MCF 10A (cell line): ENCODE results near the gene SPATA16. TPM values are rescaled to one million over a fixed set of nuclear protein-coding genes. Genes with fewer than 3 reads are reported as not detected.

Experiments
- BruUV-seq: library from RNA; stranded (reverse); fragments of 400-500 nt; replicated peaks from 2 replicates; lab custom pipeline; 2021; lab: Mats Ljungman, UMichigan
- CTCF ChIA-PET: fragments of 300-600 bp; sonication (Branson Sonifier 250); formaldehyde crosslinking; extraction: SDS; loops from one replicate; lab custom pipeline; 2021; ENCODE audit warnings: antibody characterized with exemption, inconsistent platforms; lab: Yijun Ruan, JAX
- POLR2A ChIA-PET: fragments of 300-600, 350-650 bp; sonication (Branson Sonifier 250); formaldehyde crosslinking; extraction: SDS; loops from one replicate; lab custom pipeline; 2020; ENCODE audit warnings: antibody characterized with exemption, inconsistent platforms; lab: Yijun Ruan, JAX
- DNase-seq: peaks from one replicate; pipeline ENCODE4 v3.0.0-alpha.2; 2018; ENCODE audit not compliant: unreplicated experiment
- H3K27ac Mint-ChIP-seq: one replicate; pipeline ENCODE4 v1.8.0; 2022; ENCODE audit warnings: mild to moderate bottlenecking, low read depth, mixed read lengths; ENCODE audit not compliant: unreplicated experiment
- H3K27me3 Mint-ChIP-seq: one replicate; pipeline ENCODE4 v1.8.0; 2022; ENCODE audit warnings: mixed read lengths; ENCODE audit not compliant: insufficient read depth, unreplicated experiment
- H3K36me3 Mint-ChIP-seq: one replicate; pipeline ENCODE4 v1.8.0; 2022; ENCODE audit warnings: mild to moderate bottlenecking, moderate library complexity, mixed read lengths; ENCODE audit not compliant: insufficient read depth, unreplicated experiment
- H3K4me1 Mint-ChIP-seq: one replicate; pipeline ENCODE4 v1.8.0; 2022; ENCODE audit warnings: mixed read lengths; ENCODE audit not compliant: insufficient read depth, unreplicated experiment
- H3K4me3 Mint-ChIP-seq: one replicate; pipeline ENCODE4 v1.8.0; 2022; ENCODE audit warnings: mild to moderate bottlenecking, moderate library complexity, mixed read lengths; ENCODE audit not compliant: unreplicated experiment
- H3K9me3 Mint-ChIP-seq: one replicate; pipeline ENCODE4 v1.8.0; 2022; ENCODE audit warnings: mixed read lengths; ENCODE audit not compliant: unreplicated experiment
- intact Hi-C: fragments of 100-400 bp; cut with micrococcal nuclease; formaldehyde crosslinking; loops from 2 replicates; pipeline ENCODE4 v1.14.1; 2022
- total RNA-seq: library from RNA; stranded (reverse); gene quantifications from 2 replicates; pipeline ENCODE4 v1.2.3, GENCODE V29; 2022
- TF ChIP-seq, protein P1 (sequence below): fragments of 200-600 bp; IDR thresholded peaks from one replicate; pipeline ENCODE4 v1.8.0; 2022; ENCODE audit warnings: antibody characterized with exemption, mild to moderate bottlenecking; ENCODE audit not compliant: unreplicated experiment

The SPATA16 gene
- total RNA-seq, 1 experiment from 2014 or later, result not detected

DNA sequence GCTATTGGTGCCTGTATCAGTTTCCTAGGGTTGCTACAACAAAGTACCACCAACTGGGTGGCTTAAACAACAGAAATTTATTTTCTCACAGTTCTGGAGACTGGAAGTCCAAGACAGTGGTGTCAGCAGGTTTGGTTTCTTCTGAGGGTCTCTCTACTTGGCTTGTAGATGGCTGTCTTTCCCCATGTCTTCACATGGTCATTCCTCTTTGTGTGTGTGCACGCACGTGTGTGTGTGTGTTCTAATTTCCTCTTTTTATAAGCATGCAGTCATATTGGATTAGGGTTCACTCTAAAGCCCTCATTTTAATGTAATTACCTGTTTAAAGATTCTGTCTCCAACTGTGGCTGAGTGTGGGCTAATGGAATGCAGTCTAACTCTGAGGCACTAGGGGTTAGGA is 182.5 kb downstream of the SPATA16 start:
- peaks cover 84% of the 10 kb centered on the region for H3K27me3 Mint-ChIP-seq
- H3K27ac Mint-ChIP-seq, result no peak overlapping the region
- no peaks in the 10 kb centered on the region for H3K36me3 Mint-ChIP-seq
- ChIA-PET POLR2A (no interaction called here), CTCF (interaction anchor here (0.6 kb wide), 1 partner anchor 406 kb away, joined by 3 read pairs; no protein-coding TSS in a partner anchor)
- no peaks in the 10 kb centered on the region for H3K9me3 Mint-ChIP-seq
- intact Hi-C loops, result no loop called here
- no peaks in the 10 kb centered on the region for H3K4me1 Mint-ChIP-seq
- H3K4me3 Mint-ChIP-seq, result no peak overlapping the region
- no TSS peak for BruUV-seq
- TF ChIP-seq, protein P1, sequence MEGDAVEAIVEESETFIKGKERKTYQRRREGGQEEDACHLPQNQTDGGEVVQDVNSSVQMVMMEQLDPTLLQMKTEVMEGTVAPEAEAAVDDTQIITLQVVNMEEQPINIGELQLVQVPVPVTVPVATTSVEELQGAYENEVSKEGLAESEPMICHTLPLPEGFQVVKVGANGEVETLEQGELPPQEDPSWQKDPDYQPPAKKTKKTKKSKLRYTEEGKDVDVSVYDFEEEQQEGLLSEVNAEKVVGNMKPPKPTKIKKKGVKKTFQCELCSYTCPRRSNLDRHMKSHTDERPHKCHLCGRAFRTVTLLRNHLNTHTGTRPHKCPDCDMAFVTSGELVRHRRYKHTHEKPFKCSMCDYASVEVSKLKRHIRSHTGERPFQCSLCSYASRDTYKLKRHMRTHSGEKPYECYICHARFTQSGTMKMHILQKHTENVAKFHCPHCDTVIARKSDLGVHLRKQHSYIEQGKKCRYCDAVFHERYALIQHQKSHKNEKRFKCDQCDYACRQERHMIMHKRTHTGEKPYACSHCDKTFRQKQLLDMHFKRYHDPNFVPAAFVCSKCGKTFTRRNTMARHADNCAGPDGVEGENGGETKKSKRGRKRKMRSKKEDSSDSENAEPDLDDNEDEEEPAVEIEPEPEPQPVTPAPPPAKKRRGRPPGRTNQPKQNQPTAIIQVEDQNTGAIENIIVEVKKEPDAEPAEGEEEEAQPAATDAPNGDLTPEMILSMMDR, result no peak
- DNase-seq, result no peak

DNA sequence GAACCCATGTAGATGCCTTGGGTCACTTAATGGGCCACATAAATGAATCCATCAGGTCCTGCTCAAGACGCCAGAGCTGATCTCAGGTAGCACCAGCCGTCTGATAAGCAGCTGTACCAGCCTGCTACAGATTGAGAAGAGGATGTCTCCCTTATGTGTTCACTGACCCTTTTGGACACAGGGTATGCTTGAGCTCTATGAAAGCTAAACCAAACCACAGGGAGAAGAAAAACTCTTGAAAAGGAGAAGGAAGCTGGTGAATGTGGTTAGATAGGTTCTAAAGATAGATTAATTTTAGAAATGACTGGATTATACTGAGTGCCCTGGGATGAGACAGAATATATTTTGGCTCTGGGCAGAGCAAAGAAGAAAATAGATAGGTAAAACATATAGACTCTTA is 187.5 kb downstream of the SPATA16 start:
- Mint-ChIP-seq H3K9me3 (no peaks in the 10 kb centered on the region), H3K27me3 (peaks cover 82% of the 10 kb centered on the region), H3K27ac (no peak overlapping the region), H3K4me1 (no peaks in the 10 kb centered on the region), H3K36me3 (no peaks in the 10 kb centered on the region), H3K4me3 (no peak overlapping the region)
- TF ChIP-seq, protein P1, result no peak
- no peak for DNase-seq
- BruUV-seq, result no TSS peak
- ChIA-PET CTCF (interaction anchor here (0.7 kb wide), 1 partner anchor 1544 kb away, joined by 3 read pairs; no protein-coding TSS in a partner anchor), POLR2A (no interaction called here)
- intact Hi-C loops, result no loop called here

DNA sequence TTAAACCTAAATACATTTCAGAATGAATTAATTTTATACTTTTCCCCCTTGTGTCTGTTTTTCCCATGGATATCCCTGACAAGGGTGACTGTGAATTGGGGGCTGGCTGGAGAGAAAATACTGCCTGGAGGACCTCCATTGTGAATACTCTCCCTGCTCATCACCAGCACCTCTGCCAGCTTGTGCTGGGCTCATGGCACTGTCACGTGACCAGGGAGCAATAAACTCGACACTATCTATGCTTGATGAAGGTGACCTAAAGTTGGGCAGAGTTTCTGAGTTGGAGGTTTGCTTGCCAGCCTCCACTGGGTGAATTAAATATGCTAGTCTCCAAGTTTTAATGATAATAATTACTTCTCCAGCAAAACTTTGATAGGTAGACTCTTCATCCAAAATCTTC is 189.5 kb downstream of the SPATA16 start:
- TF ChIP-seq, protein P1, result no peak
- no peak for DNase-seq
- ChIA-PET CTCF (interaction anchor here (0.6 to 1.0 kb wide), 2 partner anchors 15 to 66 kb away, joined by 3 to 4 read pairs; no protein-coding TSS in a partner anchor), POLR2A (no interaction called here)
- Mint-ChIP-seq H3K4me3 (no peak overlapping the region), H3K27me3 (peaks cover 67% of the 10 kb centered on the region), H3K9me3 (no peaks in the 10 kb centered on the region), H3K27ac (no peak overlapping the region), H3K4me1 (no peaks in the 10 kb centered on the region), H3K36me3 (no peaks in the 10 kb centered on the region)
- BruUV-seq, result no TSS peak
- intact Hi-C loops, result no loop called here

DNA sequence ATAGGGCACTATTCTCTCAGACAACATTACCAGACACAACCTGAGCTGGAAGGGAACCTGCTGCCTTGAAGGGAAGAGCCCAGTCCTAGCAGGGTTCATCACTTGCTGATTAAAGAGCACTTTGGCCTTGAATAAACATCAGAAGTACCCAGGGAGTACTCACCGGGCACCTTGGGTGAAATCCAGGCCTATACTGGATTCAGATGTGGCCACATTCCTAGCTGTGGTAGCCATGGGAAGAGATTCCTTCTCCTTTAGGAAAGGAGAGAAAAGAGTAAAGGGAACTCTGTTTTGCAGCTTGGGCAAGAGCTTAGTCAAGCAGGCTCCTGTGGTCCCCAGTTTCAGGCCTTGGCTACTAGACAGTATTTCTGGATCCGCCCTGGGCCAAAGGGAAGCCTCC is 195.0 kb downstream of the SPATA16 start:
- CTCF ChIA-PET, result interaction anchor here (0.6 kb wide), 1 partner anchor 112 kb away, joined by 3 read pairs; no protein-coding TSS in a partner anchor
- DNase-seq, result no peak
- Mint-ChIP-seq H3K4me1 (no peaks in the 10 kb centered on the region), H3K27me3 (peaks cover 69% of the 10 kb centered on the region), H3K9me3 (no peaks in the 10 kb centered on the region), H3K4me3 (no peak overlapping the region), H3K36me3 (no peaks in the 10 kb centered on the region), H3K27ac (no peak overlapping the region)
- no TSS peak for BruUV-seq
- intact Hi-C loops, result no loop called here
- TF ChIP-seq, protein P1, result no peak
- POLR2A ChIA-PET, result no interaction called here
